Fibroblast of peridontal ligament (primary cell): ENCODE measurements around the gene NBPF9.
A peak's percentile ranks its signal among the peaks of the same experiment; 100 is the strongest.
"Not testable (repeated sequence)": the region's sequence is repeated elsewhere in the genome, so short reads cannot be mapped to it uniquely, and the experiment has no call there.

Experiments
- DNase-seq: peaks from one replicate; pipeline ENCODE4 v3.0.0-alpha.2; 2010; ENCODE audit errors: extremely low read depth

Gene NBPF9

GRCh38 chr1:149103109-149104081 lies at the start of gene NBPF9:
TSS of gene NBPF9 (minus strand) at chr1:149103551. CDS start at chr1:149082139, 21,412 bp downstream.
- peak; percentile 26 for DNase-seq

DNA sequence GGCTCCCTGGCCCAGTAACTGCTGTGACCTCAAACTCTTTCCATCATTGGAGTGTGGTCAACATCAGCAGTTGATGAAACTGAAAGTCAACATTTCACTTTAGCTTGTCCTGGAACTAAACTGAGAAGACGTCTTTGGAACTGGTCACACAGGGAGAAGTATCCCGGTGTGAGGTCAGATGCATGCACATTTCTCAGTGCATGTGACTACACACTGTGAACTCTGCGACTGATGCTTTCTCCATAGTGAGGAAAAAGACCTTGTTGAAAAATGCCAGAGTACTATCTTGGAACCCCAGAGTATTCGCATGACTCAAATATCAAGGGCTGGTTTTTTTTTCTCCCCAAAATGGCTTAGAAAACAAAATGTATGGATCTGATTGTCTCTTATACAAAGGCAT lies 46.6 kb upstream of the NBPF9 start:
- not testable (repeated sequence) for DNase-seq

DNA sequence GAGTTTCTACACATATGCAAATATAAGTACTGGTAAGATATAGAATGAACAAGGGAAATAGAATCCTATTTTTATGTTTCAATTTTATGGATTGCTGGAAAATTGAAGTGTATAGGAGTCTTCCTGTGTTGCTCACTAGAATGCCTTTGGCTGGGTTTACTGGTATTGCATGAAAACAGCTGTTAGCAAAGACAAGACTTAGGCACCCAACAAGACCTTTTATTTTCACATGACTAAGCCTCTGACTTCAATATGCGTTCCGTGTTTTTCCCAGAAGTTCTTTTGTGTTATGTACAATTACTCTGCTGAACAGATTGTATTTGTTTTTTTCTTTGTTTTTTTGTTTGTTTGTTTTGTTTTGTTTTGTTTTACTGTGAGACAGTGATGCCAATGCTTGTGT lies 34.2 kb upstream of the NBPF9 start:
- DNase-seq, result peak; percentile 58

GRCh38 chr1:149130938-149131337 lies 27.6 kb upstream of the NBPF9 start:
- DNase-seq, result not testable (repeated sequence)

DNA sequence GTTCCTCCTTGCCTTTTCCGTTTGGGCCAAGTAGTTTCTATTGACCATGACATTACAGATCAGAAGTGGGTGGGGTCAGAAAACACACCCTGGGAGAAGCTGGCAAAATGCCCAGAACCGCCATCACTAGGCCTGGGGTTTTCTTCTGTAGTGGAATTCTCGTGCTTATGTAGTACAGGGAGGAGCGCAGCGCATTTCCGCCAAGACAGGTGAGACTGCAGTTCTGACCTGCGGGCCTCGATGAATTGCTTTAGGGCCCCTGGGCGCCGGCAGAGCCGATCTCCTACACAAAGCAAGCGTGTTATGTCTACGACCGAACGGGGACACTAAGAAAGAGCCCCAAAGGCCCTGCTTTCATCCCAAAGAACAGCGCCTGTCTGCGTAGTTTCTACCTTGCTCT lies 25.9 kb upstream of the NBPF9 start:
- DNase-seq, result not testable (repeated sequence)

DNA sequence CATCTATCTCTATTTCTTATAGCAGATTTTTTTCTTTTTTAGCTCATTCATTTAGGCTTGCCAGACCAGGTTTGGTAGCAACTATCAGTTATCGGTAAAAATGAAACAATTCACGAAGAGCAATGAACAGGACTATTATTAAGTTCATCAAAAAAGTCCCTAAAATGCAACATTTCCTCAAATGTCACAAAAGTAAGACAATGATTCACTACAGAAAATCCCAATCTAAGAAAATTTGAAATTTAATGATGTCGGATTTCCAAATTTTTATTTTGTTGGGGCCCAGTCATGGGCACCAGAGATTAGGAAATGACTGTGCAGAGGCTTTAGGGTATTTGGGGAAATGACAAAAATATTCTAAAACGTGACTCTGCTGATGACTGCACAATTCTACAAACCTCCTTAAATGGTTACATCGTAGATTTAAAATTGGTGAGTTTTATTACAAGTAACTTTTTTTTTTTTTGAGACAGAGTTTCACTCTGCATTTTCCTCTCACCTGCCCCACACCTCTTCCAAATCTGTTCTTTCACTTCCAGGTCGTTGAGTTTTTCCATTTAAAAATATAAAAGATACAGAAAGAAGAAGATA lies 23.3 kb upstream of the NBPF9 start:
- not testable (repeated sequence) for DNase-seq

GRCh38 chr1:149123948-149124926 lies 20.9 kb upstream of the NBPF9 start:
- DNase-seq, result peak; percentile 0

DNA sequence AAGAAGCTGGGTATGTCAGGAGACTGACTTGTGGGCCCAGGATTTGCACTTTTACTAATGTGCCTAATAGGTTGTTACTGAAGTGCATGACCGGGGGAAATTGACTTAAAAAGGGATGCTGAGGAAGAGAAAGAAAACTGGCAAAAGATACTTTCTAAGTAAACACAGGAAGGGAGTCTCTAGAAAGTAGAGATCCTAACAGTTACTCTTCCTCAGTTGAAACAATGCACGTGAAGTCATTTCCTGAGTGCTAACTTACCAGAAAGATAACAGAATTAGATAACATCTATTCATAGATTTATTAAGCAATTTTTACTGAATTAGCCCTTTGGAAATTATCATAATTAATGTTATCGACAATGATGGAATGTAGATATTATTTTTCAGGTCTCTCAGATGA lies 9.5 kb upstream of the NBPF9 start:
- DNase-seq, result not testable (repeated sequence)

DNA sequence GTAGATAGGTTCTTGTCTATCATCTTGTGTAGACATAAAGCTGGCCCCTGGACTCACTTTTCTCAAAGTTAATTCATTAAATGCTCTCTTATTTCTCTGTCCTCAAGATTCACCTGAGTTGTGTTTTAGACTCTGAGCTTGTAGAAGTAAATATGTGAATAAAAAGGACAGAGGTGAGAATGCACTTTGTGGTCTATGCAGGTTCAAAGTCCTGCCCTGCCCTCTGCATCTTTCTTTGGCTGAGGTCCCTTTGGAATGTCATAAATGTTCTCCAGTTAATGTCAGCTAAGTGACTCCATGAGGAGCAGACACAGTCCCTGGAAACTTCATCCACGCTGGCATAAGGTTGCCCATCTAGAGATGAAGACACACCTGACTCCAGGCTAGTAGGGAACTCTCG lies 7.0 kb upstream of the NBPF9 start:
- not testable (repeated sequence) for DNase-seq

GRCh38 chr1:149102574-149102973 lies 777 bp downstream of the NBPF9 start:
- not testable (repeated sequence) for DNase-seq

DNA sequence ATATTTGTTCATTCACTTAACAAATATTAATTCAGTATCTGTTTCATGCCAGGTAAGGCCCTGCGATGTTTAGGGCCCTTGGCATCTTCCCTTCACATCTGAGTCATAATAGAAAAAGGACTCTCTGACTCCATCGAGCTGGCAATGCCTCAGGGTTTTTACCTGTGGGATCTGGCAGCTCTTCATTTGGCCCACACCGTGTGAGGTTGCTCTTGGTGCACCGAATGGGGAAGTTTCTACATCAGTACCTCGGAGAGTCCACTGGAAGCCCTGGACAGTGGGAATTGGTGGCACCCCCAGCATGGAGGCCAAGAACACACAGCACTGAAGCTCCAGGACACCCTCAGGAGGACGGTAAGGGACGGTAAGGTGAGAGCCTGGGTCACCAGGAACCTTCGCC lies 5.1 kb downstream of the NBPF9 start:
- DNase-seq, result not testable (repeated sequence)

DNA sequence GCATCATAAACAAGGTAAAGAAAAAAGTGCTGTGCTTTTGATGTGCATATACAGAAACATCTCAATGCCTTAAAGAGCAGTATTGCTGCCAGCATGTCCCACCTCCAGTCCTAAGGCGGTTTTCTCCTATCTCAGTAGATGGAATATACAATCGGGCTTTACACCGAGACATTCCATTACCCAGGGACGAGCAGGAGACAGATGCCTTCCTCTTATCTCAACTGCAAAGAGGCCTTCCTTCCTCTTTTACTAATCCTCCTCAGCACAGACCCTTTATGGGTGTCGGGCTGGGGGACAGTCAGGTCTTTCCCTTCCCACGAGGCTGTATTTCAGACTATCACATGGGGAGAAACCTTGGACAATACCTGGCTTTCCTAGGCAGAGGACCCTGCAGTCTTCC lies 10.2 kb downstream of the NBPF9 start:
- DNase-seq, result not testable (repeated sequence)

GRCh38 chr1:149075505-149076127 lies 27.7 kb downstream of the NBPF9 start:
- DNase-seq, result not testable (repeated sequence)

DNA sequence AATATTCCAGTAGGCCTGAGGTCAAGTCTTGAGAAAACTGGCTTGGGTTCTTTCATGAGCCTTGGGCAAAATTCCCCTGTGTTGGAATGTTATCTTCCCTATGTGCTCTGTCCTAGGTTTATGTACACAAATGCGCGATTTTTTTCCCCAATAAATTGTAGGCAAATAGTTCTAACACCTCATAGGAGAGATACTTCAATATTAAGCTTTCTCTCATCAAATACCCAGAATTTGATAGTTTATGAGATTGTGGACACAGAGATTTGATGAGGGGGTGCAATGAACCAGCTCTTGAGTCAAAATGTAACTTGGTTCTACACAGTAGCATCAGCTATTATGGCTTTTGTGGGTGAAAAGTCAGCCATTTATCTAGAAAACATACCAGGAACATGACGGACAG lies 38.7 kb downstream of the NBPF9 start:
- not testable (repeated sequence) for DNase-seq

- DNase-seq, result not testable (repeated sequence)
Observed at GRCh38 chr1:149043056-149043455, 60.3 kb downstream of the NBPF9 start.

GRCh38 chr1:149033916-149034315 lies 69.4 kb downstream of the NBPF9 start:
- not testable (repeated sequence) for DNase-seq

GRCh38 chr1:149024327-149024726 lies 79.0 kb downstream of the NBPF9 start:
- DNase-seq, result not testable (repeated sequence)

- DNase-seq, result not testable (repeated sequence)
Observed at GRCh38 chr1:149018577-149018976, 84.8 kb downstream of the NBPF9 start.

- not testable (repeated sequence) for DNase-seq
Observed at GRCh38 chr1:149016626-149017025, 86.7 kb downstream of the NBPF9 start.

- not testable (repeated sequence) for DNase-seq
Observed at GRCh38 chr1:149015522-149015921, 87.8 kb downstream of the NBPF9 start.

GRCh38 chr1:149013513-149013912 lies 89.8 kb downstream of the NBPF9 start:
- not testable (repeated sequence) for DNase-seq
